Natural killer cell (primary cell): Measurements from ENCODE around the gene ST6GAL1. TPM values are rescaled to one million over a fixed set of nuclear protein-coding genes. Genes with fewer than 3 reads are reported as not detected.

Experiments
- ATAC-seq, 3 donors: fragments of 150-1000 bp in 2 of 3; fragments of 200-7000 bp in 1 of 3; cut with Tn5 transposase; 1 replicate in 1 of 3; 2 replicates in 2 of 3; pipeline ENCODE4 v1.10.0; 2021; ENCODE audit warnings: mild to moderate bottlenecking in 2 of 3, moderate library complexity in 2 of 3
- DNase-seq, 2 donors: peaks; one replicate each; pipeline versions ENCODE4 v3.0.0 to v3.0.0-alpha.2; 2013 to 2021; ENCODE audit warnings: mixed read lengths in 1 of 2
- H3K27ac ChIP-seq: one replicate; pipeline ENCODE4 v1.5.1; 2013; ENCODE audit warnings: mild to moderate bottlenecking, low read length
- H3K27me3 ChIP-seq: one replicate; pipeline ENCODE4 v1.6.1; 2013; ENCODE audit warnings: low read length; ENCODE audit not compliant: control insufficient read depth, insufficient read depth
- H3K36me3 ChIP-seq: one replicate; pipeline ENCODE4 v1.6.1; 2013; ENCODE audit warnings: low read length; ENCODE audit not compliant: control insufficient read depth, insufficient read depth
- H3K4me1 ChIP-seq: one replicate; pipeline ENCODE4 v1.6.1; 2013; ENCODE audit warnings: low read length; ENCODE audit not compliant: control insufficient read depth, insufficient read depth
- H3K4me3 ChIP-seq: one replicate; pipeline ENCODE4 v1.5.1; 2013; ENCODE audit warnings: low read length
- H3K9me3 ChIP-seq: one replicate; pipeline ENCODE4 v1.6.1; 2013; ENCODE audit warnings: low read length; ENCODE audit not compliant: control insufficient read depth, insufficient read depth
- H3K27ac Mint-ChIP-seq, 2 donors: one replicate each; pipeline ENCODE4 v1.8.0; 2022; ENCODE audit warnings: mild to moderate bottlenecking in 2 of 2, mixed read lengths in 2 of 2, moderate library complexity in 1 of 2
- H3K27me3 Mint-ChIP-seq, 2 donors: one replicate each; pipeline ENCODE4 v1.8.0; 2022; ENCODE audit warnings: low read depth in 2 of 2, mixed read lengths in 2 of 2
- H3K36me3 Mint-ChIP-seq: one replicate; pipeline ENCODE4 v1.8.0; 2022; ENCODE audit warnings: mixed read lengths
- H3K4me1 Mint-ChIP-seq, 2 donors: one replicate each; pipeline ENCODE4 v1.8.0; 2022; ENCODE audit warnings: mixed read lengths in 2 of 2
- H3K4me3 Mint-ChIP-seq: one replicate; pipeline ENCODE4 v1.8.0; 2022; ENCODE audit warnings: mild to moderate bottlenecking, moderate library complexity, mixed read lengths
- H3K9me3 Mint-ChIP-seq, 2 donors: one replicate each; pipeline ENCODE4 v1.8.0; 2022; ENCODE audit warnings: mixed read lengths in 2 of 2
- CTCF ChIP-seq: fragments of 200-600 bp; IDR thresholded peaks from one replicate; pipeline ENCODE4 v1.8.0; 2022; ENCODE audit warnings: antibody characterized with exemption
- WGBS: methylation state at CpG from one replicate; pipeline ENCODE4 v1.1.7; 2013; ENCODE audit warnings: missing lambda C conversion rate; ENCODE audit not compliant: insufficient coverage; 5-methylcytosine and 5-hydroxymethylcytosine counted together
- intact Hi-C: fragments of 100-400 bp; cut with micrococcal nuclease; formaldehyde crosslinking; loops from one replicate; pipeline ENCODE4 v1.14.2; 2022
- total RNA-seq, 4 donors: library from RNA; stranded (reverse); fragments of 120-200 nt in 1 of 4; gene quantifications; one replicate each; pipeline versions ENCODE4 v1.2.3 to v1.2.4, GENCODE V29; 2013 to 2022

Gene ST6GAL1
- total RNA-seq, 3 donors from 2014 or later (not counting 1 experiment from before 2014, with no cell fraction given), result 121 to 182 (median 146) TPM

- no peak for TF ChIP-seq CTCF
- no peaks in the 10 kb centered on the region for H3K9me3 ChIP-seq
- H3K36me3 Mint-ChIP-seq, result no peaks in the 10 kb centered on the region
- no peaks in the 10 kb centered on the region for H3K9me3 Mint-ChIP-seq
- no peaks in the 10 kb centered on the region for H3K36me3 ChIP-seq
- 100% methylated on average over 3 of the region's 3 CpGs for WGBS
- no peak overlapping the region for H3K4me3 ChIP-seq
- no peak overlapping the region for H3K27ac Mint-ChIP-seq
- no peak for ATAC-seq
- peaks cover 37 to 38% of the 10 kb centered on the region in 2 donors for H3K4me1 Mint-ChIP-seq
- peaks cover 13 to 36% of the 10 kb centered on the region in 2 donors for H3K27me3 Mint-ChIP-seq
- no peaks in the 10 kb centered on the region for H3K27me3 ChIP-seq
- H3K4me1 ChIP-seq, result peaks cover 24% of the 10 kb centered on the region
- H3K27ac ChIP-seq, result no peak overlapping the region
- intact Hi-C loops, result no loop called here
- H3K4me3 Mint-ChIP-seq, result no peak overlapping the region
- DNase-seq, result no peak
Observed at GRCh38 chr3:187105700-187106099, 175.4 kb downstream of the ST6GAL1 start.

- Histone ChIP-seq H3K36me3 (no peaks in the 10 kb centered on the region), H3K4me3 (no peak overlapping the region), H3K27ac (no peak overlapping the region), H3K27me3 (no peaks in the 10 kb centered on the region), H3K9me3 (no peaks in the 10 kb centered on the region), H3K4me1 (peaks cover 12% of the 10 kb centered on the region)
- ATAC-seq (no peak), DNase-seq (no peak)
- intact Hi-C loops, result no loop called here
- Mint-ChIP-seq H3K27me3 (peaks cover 10 to 29% of the 10 kb centered on the region in 2 donors), H3K9me3 (no peaks in the 10 kb centered on the region), H3K4me1 (peaks cover 24 to 28% of the 10 kb centered on the region in 2 donors), H3K36me3 (no peaks in the 10 kb centered on the region), H3K4me3 (no peak overlapping the region), H3K27ac (no peak overlapping the region)
- WGBS, result 92% methylated on average over 3 of the region's 3 CpGs
- no peak for TF ChIP-seq CTCF
Observed at GRCh38 chr3:187107989-187108388, 177.7 kb downstream of the ST6GAL1 start.

GRCh38 chr3:187110156-187110555 is 179.8 kb downstream of the ST6GAL1 start:
- no peak for DNase-seq
- no peaks in the 10 kb centered on the region for H3K9me3 Mint-ChIP-seq
- no peak overlapping the region for H3K4me3 ChIP-seq
- H3K27ac Mint-ChIP-seq, result no peak overlapping the region
- 93% methylated on average over 1 of the region's 1 CpG for WGBS
- H3K36me3 ChIP-seq, result no peaks in the 10 kb centered on the region
- no peak for TF ChIP-seq CTCF
- no peak overlapping the region for H3K27ac ChIP-seq
- no peaks in the 10 kb centered on the region for H3K36me3 Mint-ChIP-seq
- no peak for ATAC-seq
- peaks cover 13 to 14% of the 10 kb centered on the region in 2 donors for H3K4me1 Mint-ChIP-seq
- H3K27me3 ChIP-seq, result no peaks in the 10 kb centered on the region
- peaks cover 6 to 21% of the 10 kb centered on the region in 2 donors for H3K27me3 Mint-ChIP-seq
- H3K9me3 ChIP-seq, result no peaks in the 10 kb centered on the region
- intact Hi-C loops, result no loop called here
- H3K4me3 Mint-ChIP-seq, result no peak overlapping the region
- peaks cover under 1% of the 10 kb centered on the region for H3K4me1 ChIP-seq
